Measurements from ENCODE around the gene HPRT1.

- no peak for TF ChIP-seq GATA3 (IDR thresholded peaks at IDR 0.05; ENCODE audit: low read depth, low read length)
- no peak for TF ChIP-seq GATA2 (IDR thresholded peaks at IDR 0.05; ENCODE audit: low read depth, low read length)
Observed at GRCh38 chrX:134454506-134454905, 5.5 kb upstream of the HPRT1 start.
